ENCODE results near the gene GRID2. TPM values are rescaled to one million over a fixed set of nuclear protein-coding genes. Genes with fewer than 3 reads are reported as not detected.

Gene GRID2
- total and polyA plus RNA-seq, 2 experiments from 2014 or later = 0.12 TPM; not detected in 1

DNA sequence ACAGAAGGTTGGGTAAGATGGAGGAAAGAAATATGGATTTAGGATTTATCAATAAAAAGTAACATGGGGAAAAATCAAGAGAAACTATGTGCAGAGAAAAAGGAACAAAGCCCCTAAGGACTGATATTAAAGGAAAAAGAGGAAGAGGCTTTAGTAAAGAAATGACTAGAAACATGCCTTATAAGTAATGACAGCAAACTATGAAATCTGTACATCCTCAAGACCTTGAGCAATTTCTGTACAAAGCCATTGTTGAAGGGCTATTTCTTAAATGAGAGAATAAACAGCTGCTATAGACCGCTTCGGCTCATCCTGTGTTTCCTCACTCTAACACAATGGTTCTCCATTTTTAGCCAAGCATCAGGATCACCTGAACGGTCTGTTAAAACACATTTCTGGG lies 1344.5 kb downstream of the GRID2 start:
- Histone ChIP-seq H3K27me3 (no peaks in the 10 kb centered on the region), H3K4me1 (ENCODE audit: low read depth) (no peaks in the 10 kb centered on the region), H3K27ac (no peak overlapping the region), H3K9me3 (ENCODE audit: low read depth) (no peaks in the 10 kb centered on the region), H3K4me3 (no peak overlapping the region), H3K36me3 (no peaks in the 10 kb centered on the region)
- DNase-seq (ENCODE audit: low read depth in 1 of 2, low spot score in 1 of 2) = no peak
- TF ChIP-seq, protein P1, sequence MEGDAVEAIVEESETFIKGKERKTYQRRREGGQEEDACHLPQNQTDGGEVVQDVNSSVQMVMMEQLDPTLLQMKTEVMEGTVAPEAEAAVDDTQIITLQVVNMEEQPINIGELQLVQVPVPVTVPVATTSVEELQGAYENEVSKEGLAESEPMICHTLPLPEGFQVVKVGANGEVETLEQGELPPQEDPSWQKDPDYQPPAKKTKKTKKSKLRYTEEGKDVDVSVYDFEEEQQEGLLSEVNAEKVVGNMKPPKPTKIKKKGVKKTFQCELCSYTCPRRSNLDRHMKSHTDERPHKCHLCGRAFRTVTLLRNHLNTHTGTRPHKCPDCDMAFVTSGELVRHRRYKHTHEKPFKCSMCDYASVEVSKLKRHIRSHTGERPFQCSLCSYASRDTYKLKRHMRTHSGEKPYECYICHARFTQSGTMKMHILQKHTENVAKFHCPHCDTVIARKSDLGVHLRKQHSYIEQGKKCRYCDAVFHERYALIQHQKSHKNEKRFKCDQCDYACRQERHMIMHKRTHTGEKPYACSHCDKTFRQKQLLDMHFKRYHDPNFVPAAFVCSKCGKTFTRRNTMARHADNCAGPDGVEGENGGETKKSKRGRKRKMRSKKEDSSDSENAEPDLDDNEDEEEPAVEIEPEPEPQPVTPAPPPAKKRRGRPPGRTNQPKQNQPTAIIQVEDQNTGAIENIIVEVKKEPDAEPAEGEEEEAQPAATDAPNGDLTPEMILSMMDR (IDR thresholded peaks at IDR 0.05; ENCODE audit: low read depth, low read length) = no peak

DNA sequence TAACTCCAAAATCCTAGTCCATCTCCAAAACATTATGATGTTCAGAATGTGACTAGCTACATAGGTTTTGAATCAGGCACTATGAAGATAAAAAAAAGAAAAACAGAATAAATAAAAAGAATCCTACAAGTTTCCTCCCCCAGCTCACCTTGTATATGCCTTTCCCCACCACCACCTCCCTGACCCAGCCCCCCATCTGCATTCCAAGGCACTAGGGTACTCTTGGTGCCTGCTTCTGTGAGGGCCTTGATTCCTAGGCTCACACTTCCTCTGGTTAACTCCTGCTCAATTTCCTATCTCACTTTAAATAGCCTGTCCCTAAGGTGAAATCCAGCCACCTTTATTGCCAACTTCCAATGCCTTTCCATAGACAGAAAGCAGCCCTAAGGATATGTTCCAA lies 1346.1 kb downstream of the GRID2 start:
- Histone ChIP-seq H3K9me3 (ENCODE audit: low read depth) (no peaks in the 10 kb centered on the region), H3K4me1 (ENCODE audit: low read depth) (no peaks in the 10 kb centered on the region), H3K4me3 (no peak overlapping the region), H3K36me3 (no peaks in the 10 kb centered on the region), H3K27me3 (no peaks in the 10 kb centered on the region), H3K27ac (no peak overlapping the region)
- TF ChIP-seq, protein P1 (IDR thresholded peaks at IDR 0.05; ENCODE audit: low read depth, low read length) = no peak
- DNase-seq (ENCODE audit: low read depth in 1 of 2, low spot score in 1 of 2) = no peak

DNA sequence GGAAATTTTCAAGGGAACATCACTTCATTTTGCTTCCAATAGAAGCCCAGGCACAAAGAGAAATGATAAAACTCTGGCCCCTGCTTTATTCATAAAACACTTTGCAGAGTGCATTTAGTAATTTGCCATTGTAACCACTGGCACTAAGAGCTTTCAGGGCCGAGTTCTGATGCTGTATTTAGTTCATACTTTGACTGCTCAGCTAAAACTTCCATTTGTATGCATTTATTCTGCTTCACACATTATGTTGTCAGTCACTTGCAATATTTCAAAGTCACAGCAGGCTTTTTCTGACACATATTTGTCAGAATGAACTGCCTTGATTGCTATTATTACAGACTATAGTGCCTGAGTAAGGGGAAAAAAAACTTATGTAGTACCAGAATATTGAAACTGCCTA lies 1350.4 kb downstream of the GRID2 start:
- H3K27ac ChIP-seq = no peak overlapping the region
- H3K4me1 ChIP-seq (ENCODE audit: low read depth) = no peaks in the 10 kb centered on the region
- no peak for DNase-seq (ENCODE audit: low read depth in 1 of 2, low spot score in 1 of 2)
- no peaks in the 10 kb centered on the region for H3K9me3 ChIP-seq (ENCODE audit: low read depth)
- TF ChIP-seq, protein P1 (IDR thresholded peaks at IDR 0.05; ENCODE audit: low read depth, low read length) = no peak
- no peaks in the 10 kb centered on the region for H3K36me3 ChIP-seq
- no peak overlapping the region for H3K4me3 ChIP-seq
- H3K27me3 ChIP-seq = no peaks in the 10 kb centered on the region

DNA sequence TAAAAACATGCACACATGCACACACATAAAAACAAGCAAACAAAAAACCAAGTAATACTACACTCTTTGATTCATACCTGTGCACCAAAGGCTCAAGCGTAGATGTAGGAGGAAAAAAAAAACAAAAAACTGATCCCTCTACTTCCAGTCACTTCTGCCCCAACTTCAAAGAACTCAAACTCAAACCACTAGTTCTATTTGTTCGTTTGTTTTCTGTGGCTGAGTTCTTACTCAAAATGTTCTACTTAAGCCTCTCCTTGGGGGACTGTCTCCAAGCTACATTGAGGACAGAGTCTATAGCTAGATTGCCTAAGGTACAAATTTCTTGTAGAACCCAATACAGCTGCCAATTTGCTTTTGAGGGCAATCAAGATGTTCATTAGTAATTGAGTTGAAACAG lies 1353.8 kb downstream of the GRID2 start:
- DNase-seq (ENCODE audit: low read depth in 1 of 2, low spot score in 1 of 2) = no peak
- Histone ChIP-seq H3K9me3 (ENCODE audit: low read depth) (no peaks in the 10 kb centered on the region), H3K4me1 (ENCODE audit: low read depth) (no peaks in the 10 kb centered on the region)

DNA sequence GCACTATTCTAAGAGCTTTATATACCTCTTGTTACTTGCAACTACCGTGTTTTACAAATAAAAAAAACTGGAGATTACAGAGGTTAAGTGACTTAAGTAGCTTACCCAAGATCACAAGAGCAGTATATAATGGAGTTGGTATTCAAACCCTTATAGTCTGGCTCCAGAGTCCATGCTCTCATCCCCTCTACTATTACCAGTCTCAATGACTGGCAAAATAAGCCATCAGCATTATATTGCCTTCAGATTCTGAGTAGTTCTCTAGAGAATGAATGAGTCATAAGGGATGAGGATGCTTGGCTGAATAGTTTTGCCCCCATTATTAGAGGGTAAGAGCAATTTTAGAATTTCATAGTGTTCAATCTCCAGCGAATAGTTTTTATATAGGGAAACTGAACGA lies 1354.7 kb downstream of the GRID2 start:
- no peak overlapping the region for H3K4me3 ChIP-seq
- TF ChIP-seq, protein P1 (IDR thresholded peaks at IDR 0.05; ENCODE audit: low read depth, low read length) = no peak
- no peaks in the 10 kb centered on the region for H3K9me3 ChIP-seq (ENCODE audit: low read depth)
- H3K27ac ChIP-seq = no peak overlapping the region
- no peaks in the 10 kb centered on the region for H3K4me1 ChIP-seq (ENCODE audit: low read depth)
- no peaks in the 10 kb centered on the region for H3K36me3 ChIP-seq
- no peak for DNase-seq (ENCODE audit: low read depth in 1 of 2, low spot score in 1 of 2)
- H3K27me3 ChIP-seq = no peaks in the 10 kb centered on the region

More for the DNA sequence above, 1353.8 kb downstream of the GRID2 start:
- H3K27ac ChIP-seq = no peak overlapping the region
- no peaks in the 10 kb centered on the region for H3K27me3 ChIP-seq
- no peak overlapping the region for H3K4me3 ChIP-seq
- TF ChIP-seq, protein P1 (IDR thresholded peaks at IDR 0.05; ENCODE audit: low read depth, low read length) = no peak
- no peaks in the 10 kb centered on the region for H3K36me3 ChIP-seq

DNA sequence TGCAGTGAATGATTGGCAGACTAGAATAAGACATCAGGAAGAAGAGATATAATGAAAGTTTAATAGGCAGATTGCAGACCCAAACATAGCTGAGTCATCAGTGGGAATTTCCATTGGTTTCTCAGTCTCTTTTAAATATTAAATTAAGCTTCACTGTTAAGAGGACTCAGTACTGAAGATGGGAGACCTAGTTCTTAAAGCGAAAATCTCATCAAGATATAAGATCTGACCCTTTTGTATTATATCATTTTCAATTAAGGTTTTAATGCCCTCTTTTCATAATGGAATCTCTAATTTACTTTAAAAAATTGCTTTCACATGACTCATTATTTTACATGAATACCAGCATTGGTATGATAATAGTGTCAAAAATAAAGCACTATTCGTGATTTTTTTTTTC lies 1355.9 kb downstream of the GRID2 start:
- Histone ChIP-seq H3K27me3 (no peaks in the 10 kb centered on the region), H3K4me1 (ENCODE audit: low read depth) (no peaks in the 10 kb centered on the region), H3K27ac (no peak overlapping the region), H3K4me3 (no peak overlapping the region), H3K36me3 (no peaks in the 10 kb centered on the region), H3K9me3 (ENCODE audit: low read depth) (no peaks in the 10 kb centered on the region)
- no peak for DNase-seq (ENCODE audit: low read depth in 1 of 2, low spot score in 1 of 2)
- TF ChIP-seq, protein P1 (IDR thresholded peaks at IDR 0.05; ENCODE audit: low read depth, low read length) = no peak

All from cardiac muscle cell (in vitro differentiated cells and primary cell).